Measurements from ENCODE around the gene ZNF77.
"Not testable (repeated sequence)": the region's sequence is repeated elsewhere in the genome, so short reads cannot be mapped to it uniquely, and the experiment has no call there.

- TF ChIP-seq POLR2A (IDR thresholded peaks at IDR 0.05; ENCODE audit: low read length); GATA1 (IDR thresholded peaks at IDR 0.05; ENCODE audit: low read depth, low read length): not testable (repeated sequence)
Observed at GRCh38 chr19:2992333-2992732, 47.6 kb upstream of the ZNF77 start.
